Stimulated activated naive CD4-positive, alpha-beta T cell treated with Interleukin-2 at 50 U/mL for 16 hours (primary cell): ENCODE results near the gene TEX11.

Experiments
- DNase-seq: peaks from one replicate; lab custom pipeline; 2025; lab: John Stamatoyannopoulos, UW

Gene TEX11

GRCh38 chrX:70494441-70494840, 414.1 kb downstream of the TEX11 start:
- DNase-seq = no peak

GRCh38 chrX:70488856-70489255, 419.7 kb downstream of the TEX11 start:
- DNase-seq = no peak

- DNase-seq = no peak
Measured at GRCh38 chrX:70485466-70485865, 423.0 kb downstream of the TEX11 start.

- no peak for DNase-seq
Measured at GRCh38 chrX:70482300-70482699, 426.2 kb downstream of the TEX11 start.

- no peak for DNase-seq
Measured at GRCh38 chrX:70481471-70482270, 426.8 kb downstream of the TEX11 start.

- no peak for DNase-seq
Measured at GRCh38 chrX:70480660-70481018, 427.9 kb downstream of the TEX11 start.

- no peak for DNase-seq
Measured at GRCh38 chrX:70479922-70480659, 428.4 kb downstream of the TEX11 start.

GRCh38 chrX:70479247-70479921, 429.1 kb downstream of the TEX11 start:
- no peak for DNase-seq
